ENCODE data around the gene PSD4.

GRCh38 chr2:113208396-113208795, 34.6 kb downstream of the PSD4 start:
- TF ChIP-seq MEF2A (IDR thresholded peaks at IDR 0.05; ENCODE audit: insufficient read depth, low read depth, low read length) (no peak), NFIC (IDR thresholded peaks at IDR 0.05; ENCODE audit: low read depth, low read length) (no peak), NFXL1 (IDR thresholded peaks at IDR 0.05; ENCODE audit: borderline replicate concordance) (no peak)

All from GM12878 (cell line).